PC-9 (cell line): ENCODE results near the gene PRPF40A.

Source experiments
- EZH2 ChIP-seq: fragments of 200-600 bp; sonication (generic); IDR thresholded peaks from 2 replicates; pipeline ENCODE4 v1.8.0; 2017; ENCODE audit warnings: antibody characterized with exemption, low read depth
- TF ChIP-seq, protein P1 (sequence below): fragments of 200-600 bp; sonication (generic); conservative IDR thresholded peaks from 2 replicates; pipeline ENCODE4 v1.6.1; 2017; ENCODE audit warnings: mixed run types, antibody characterized with exemption, mild to moderate bottlenecking, moderate library complexity

DNA sequence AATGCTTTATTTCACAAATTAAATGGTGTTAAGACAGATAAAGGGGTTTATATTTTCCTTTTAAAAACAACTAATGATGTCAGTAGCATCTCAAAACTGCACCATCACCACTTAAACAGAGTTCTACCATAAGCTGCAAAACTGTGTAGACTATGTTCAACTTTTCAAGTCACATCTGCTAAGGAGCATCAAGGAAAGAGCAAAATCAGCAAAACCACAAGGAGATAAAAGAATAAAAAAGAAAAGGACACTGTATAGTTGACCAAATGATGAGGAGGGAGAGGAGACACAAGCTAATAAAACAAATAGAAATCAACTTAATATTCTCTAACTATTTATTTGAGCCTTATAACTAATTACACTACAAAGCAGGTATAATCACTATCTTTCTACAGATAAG is 33.9 kb downstream of the PRPF40A start:
- TF ChIP-seq, protein P1, sequence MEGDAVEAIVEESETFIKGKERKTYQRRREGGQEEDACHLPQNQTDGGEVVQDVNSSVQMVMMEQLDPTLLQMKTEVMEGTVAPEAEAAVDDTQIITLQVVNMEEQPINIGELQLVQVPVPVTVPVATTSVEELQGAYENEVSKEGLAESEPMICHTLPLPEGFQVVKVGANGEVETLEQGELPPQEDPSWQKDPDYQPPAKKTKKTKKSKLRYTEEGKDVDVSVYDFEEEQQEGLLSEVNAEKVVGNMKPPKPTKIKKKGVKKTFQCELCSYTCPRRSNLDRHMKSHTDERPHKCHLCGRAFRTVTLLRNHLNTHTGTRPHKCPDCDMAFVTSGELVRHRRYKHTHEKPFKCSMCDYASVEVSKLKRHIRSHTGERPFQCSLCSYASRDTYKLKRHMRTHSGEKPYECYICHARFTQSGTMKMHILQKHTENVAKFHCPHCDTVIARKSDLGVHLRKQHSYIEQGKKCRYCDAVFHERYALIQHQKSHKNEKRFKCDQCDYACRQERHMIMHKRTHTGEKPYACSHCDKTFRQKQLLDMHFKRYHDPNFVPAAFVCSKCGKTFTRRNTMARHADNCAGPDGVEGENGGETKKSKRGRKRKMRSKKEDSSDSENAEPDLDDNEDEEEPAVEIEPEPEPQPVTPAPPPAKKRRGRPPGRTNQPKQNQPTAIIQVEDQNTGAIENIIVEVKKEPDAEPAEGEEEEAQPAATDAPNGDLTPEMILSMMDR = no peak
- no peak for TF ChIP-seq EZH2
